Fibroblast of pulmonary artery (primary cell): Measurements from ENCODE around the gene FASTKD3.

Source experiments
- DNase-seq: peaks from one replicate; pipeline ENCODE4 v3.0.0-alpha.2; 2010; ENCODE audit warnings: low read depth
- H3K4me3 ChIP-seq: replicated peaks from 2 replicates; pipeline ENCODE4 v1.5.1; 2011; ENCODE audit warnings: low read depth, mild to moderate bottlenecking, control low read depth, low read length, moderate library complexity
- TF ChIP-seq, protein P1 (sequence below): IDR thresholded peaks from 2 replicates; pipeline ENCODE4 v1.5.1; 2011; ENCODE audit warnings: mild to moderate bottlenecking, control low read depth, low read length, inconsistent platforms; ENCODE audit errors: missing control alignments

The FASTKD3 gene

DNA sequence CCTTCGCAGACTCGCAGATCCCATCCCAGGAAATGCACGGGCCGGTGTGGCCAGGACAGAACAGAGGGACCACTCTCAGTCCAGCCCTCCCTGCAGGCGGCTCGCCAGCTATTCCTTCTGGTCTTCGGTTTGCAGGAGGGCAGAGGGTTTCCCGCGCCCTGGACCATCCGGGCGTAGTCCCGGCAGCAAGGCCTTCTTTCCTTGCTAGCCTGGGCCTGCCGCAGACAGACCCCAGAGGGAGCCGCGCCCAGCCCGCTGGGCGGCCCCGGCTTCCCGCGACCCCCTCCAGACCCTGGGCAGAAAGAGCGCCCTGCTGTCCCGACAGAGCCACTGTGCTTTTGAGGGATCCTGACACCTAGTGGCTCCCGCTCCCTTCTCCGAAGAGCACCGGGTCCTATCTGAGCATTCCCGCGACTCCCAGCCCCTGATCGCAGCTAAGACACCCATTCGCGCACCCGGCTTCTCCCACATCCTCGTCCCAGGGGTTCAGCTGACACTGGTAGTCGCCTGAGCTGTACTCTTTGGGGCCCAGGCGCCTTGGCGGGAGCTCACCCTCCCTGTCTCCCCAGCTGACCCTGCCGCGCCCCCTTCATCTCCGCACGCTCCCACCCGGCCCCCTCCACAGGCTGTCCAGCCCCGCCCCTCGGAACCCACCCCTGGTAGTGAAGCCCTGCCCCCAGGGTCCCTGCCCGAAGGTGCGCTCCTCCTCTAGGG, 19.0 kb downstream of the FASTKD3 start:
- DNase-seq, result no peak
- TF ChIP-seq, protein P1, sequence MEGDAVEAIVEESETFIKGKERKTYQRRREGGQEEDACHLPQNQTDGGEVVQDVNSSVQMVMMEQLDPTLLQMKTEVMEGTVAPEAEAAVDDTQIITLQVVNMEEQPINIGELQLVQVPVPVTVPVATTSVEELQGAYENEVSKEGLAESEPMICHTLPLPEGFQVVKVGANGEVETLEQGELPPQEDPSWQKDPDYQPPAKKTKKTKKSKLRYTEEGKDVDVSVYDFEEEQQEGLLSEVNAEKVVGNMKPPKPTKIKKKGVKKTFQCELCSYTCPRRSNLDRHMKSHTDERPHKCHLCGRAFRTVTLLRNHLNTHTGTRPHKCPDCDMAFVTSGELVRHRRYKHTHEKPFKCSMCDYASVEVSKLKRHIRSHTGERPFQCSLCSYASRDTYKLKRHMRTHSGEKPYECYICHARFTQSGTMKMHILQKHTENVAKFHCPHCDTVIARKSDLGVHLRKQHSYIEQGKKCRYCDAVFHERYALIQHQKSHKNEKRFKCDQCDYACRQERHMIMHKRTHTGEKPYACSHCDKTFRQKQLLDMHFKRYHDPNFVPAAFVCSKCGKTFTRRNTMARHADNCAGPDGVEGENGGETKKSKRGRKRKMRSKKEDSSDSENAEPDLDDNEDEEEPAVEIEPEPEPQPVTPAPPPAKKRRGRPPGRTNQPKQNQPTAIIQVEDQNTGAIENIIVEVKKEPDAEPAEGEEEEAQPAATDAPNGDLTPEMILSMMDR, result peak; percentile 11

DNA sequence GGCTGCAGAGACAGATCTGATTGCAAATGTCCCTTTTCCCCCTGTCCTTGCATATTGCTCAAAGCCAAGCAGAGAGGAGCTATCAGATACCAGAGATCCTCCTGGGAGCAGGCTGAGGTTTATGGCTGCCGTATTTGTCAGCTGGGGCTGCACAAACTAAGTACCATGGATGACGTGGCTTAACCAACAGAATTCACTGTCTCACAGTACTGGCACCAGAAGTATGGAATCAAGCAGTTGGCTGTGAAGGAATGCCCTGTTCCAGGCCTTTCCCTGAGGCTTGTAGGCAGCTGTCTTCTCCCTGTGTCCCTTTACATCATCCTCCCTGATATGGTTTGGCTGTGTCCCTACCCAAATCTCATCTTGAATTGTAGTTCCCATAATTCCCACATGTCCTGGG, 20.5 kb downstream of the FASTKD3 start:
- no peak overlapping the region for H3K4me3 ChIP-seq
- no peak for DNase-seq
- TF ChIP-seq, protein P1, result no peak

More for the DNA sequence above, 19.0 kb downstream of the FASTKD3 start:
- peak overlapping the region; percentile 51 for H3K4me3 ChIP-seq

DNA sequence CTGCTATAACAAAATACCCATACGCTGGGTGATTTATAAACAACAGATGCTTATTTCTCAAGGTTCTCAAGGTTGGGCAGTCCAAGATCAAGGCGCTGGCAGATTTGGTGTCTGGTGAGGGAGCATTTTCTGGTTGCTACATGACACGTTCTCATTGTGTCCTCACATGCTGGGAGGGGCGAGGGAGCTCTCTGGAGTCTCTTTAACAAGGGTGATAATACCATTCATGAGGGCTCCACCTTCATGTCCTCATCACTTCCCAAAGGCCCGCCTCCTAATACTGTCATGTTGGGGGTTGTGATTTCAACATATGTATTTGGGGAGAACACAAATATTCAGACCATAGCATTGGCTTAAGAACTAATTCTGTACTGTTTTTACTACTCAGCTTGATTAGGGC, 22.5 kb downstream of the FASTKD3 start:
- DNase-seq, result no peak
- TF ChIP-seq, protein P1, result no peak
- H3K4me3 ChIP-seq, result no peak overlapping the region

DNA sequence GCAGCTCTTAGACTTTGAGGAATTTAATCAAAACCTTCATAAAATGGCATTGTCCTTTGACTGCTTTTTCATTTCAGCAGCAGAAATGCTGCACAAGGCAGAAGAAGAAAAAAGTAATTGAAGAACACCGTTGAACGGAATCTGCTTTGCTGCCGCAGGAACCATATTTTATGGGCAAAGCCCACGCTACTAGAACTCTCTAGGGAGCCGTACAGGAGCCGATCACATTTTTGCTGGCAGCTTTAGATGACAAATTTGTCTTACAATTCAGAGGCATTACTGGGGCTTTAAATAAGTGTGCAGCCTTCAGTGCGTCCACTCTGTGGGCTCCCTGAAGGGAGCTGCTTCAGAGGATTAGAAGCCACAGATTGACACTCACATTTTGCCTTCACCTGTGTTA, 23.3 kb downstream of the FASTKD3 start:
- DNase-seq, result no peak
- no peak overlapping the region for H3K4me3 ChIP-seq
- TF ChIP-seq, protein P1, result no peak

DNA sequence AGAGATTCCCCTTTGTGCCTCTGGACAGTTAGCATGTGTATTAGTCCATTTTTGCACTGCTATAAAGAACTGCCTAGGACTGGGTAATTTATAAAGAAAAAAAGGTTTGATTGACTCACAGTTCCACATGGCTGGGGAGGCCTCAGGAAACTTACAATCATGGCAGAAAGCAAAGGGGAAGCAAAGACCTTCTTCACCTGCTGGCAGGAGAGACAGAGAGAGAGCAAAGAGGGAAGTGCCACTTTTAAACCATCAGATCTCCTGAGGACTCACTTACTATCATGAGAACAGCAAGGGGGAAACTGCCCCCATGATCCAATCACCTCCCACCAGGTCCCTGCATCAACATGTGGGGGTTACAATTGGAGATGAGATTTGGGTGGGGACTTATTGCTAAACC, 23.9 kb downstream of the FASTKD3 start:
- TF ChIP-seq, protein P1, result no peak
- DNase-seq, result no peak
- H3K4me3 ChIP-seq, result no peak overlapping the region

DNA sequence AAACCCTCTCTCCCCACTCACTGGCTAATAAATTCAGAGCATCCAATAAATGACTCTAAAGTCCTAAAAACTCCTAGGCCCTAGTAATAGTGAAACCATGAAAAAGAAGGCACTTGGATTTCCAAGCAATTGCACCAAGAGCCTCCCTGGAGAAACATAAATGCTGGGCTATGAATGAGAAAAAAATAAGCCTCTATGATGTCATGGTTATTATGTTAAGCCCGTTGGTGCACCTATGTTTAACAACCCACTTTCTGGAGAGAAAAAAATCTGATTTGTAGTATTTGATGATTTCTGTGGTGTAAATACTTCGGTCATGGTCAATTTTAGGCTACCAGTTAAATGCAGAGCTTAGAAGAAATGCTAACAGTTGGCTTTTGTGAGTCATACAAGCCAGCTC, 26.3 kb downstream of the FASTKD3 start:
- TF ChIP-seq, protein P1, result no peak
- H3K4me3 ChIP-seq, result no peak overlapping the region
- DNase-seq, result no peak

DNA sequence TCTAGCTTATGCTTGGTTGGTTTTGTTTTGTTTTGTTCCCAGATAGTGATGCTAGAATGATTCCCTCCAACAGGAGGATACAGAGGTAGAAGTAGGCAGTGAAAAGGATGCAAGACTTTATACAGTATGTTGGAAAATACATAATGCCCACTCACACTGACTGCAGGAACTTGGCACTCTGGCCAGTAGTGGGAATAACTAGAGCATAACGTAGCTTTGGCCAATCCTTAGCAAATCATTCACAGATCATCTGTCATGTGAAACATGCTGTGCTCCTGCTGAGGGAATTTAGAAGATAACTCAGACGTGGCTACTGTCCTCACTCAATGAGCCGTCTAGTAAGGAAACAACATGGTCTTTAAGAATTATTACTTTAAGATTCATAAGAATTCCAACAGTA, 31.4 kb downstream of the FASTKD3 start:
- TF ChIP-seq, protein P1, result no peak
- no peak for DNase-seq

More for the DNA sequence above, 31.4 kb downstream of the FASTKD3 start:
- no peak overlapping the region for H3K4me3 ChIP-seq
